Measurements from ENCODE around the gene PGAP1.

DNA sequence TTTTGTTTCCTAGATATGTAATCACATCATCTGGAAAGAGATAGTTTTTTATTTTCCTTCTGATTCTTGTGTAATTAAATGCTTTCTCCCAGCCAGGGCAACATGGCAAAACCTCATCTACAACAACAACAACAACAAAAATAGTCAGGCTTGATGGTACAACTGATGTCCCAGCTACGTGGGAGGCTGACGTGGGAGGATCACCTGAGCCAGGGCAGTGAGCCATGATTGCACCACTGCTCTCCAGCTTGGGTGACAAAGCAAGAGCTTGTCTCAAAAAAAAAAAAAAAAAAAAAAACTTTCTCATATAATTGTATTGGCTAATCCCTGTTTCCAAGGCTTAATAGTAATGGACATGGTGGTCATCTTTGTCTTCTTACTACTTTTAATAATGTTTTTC lies 26.4 kb upstream of the PGAP1 start:
- TF ChIP-seq, protein P1, sequence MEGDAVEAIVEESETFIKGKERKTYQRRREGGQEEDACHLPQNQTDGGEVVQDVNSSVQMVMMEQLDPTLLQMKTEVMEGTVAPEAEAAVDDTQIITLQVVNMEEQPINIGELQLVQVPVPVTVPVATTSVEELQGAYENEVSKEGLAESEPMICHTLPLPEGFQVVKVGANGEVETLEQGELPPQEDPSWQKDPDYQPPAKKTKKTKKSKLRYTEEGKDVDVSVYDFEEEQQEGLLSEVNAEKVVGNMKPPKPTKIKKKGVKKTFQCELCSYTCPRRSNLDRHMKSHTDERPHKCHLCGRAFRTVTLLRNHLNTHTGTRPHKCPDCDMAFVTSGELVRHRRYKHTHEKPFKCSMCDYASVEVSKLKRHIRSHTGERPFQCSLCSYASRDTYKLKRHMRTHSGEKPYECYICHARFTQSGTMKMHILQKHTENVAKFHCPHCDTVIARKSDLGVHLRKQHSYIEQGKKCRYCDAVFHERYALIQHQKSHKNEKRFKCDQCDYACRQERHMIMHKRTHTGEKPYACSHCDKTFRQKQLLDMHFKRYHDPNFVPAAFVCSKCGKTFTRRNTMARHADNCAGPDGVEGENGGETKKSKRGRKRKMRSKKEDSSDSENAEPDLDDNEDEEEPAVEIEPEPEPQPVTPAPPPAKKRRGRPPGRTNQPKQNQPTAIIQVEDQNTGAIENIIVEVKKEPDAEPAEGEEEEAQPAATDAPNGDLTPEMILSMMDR (IDR thresholded peaks at IDR 0.05): no peak
- TF ChIP-seq, protein P2, sequence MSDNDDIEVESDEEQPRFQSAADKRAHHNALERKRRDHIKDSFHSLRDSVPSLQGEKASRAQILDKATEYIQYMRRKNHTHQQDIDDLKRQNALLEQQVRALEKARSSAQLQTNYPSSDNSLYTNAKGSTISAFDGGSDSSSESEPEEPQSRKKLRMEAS (IDR thresholded peaks at IDR 0.05; ENCODE audit: low read depth): no peak
- TF ChIP-seq, protein P3, sequence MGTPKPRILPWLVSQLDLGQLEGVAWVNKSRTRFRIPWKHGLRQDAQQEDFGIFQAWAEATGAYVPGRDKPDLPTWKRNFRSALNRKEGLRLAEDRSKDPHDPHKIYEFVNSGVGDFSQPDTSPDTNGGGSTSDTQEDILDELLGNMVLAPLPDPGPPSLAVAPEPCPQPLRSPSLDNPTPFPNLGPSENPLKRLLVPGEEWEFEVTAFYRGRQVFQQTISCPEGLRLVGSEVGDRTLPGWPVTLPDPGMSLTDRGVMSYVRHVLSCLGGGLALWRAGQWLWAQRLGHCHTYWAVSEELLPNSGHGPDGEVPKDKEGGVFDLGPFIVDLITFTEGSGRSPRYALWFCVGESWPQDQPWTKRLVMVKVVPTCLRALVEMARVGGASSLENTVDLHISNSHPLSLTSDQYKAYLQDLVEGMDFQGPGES (IDR thresholded peaks at IDR 0.05; ENCODE audit: low read depth, low read length): no peak
